Vein endothelial cell (primary cell): ENCODE measurements around the gene GSKIP. TPM values are rescaled to one million over a fixed set of nuclear protein-coding genes. Genes with fewer than 3 reads are reported as not detected.

Experiments
- small RNA-seq: library from RNA; depleted of rRNA; stranded (forward); fragments of <200 nt; gene quantifications from one replicate; pipeline ENCODE3, GENCODE V24; 2012
- total RNA-seq: library from RNA; depleted of rRNA; stranded (reverse); fragments of >200 nt; gene quantifications from 2 replicates; pipeline ENCODE4 v1.2.3, GENCODE V29; 2012

The GSKIP gene
- total RNA-seq: 24.8 and 40.3 TPM in 2 replicates

GRCh38 chr14:96362965-96363750 is at the start of gene GSKIP, which contains the start of gene ATG2B:
Gene GSKIP, plus strand, starts transcription at chr14:96363526. Its CDS starts 18,722 bp downstream, at chr14:96382248.
Gene ATG2B, minus strand, starts transcription at chr14:96363341. Its CDS starts 365 bp downstream, at chr14:96362976.

Small RNAs within 50 kb of the gene (small RNA-seq; reads per million reads assigned to genes)
- 3.8 reads per million, percentile 90 among the genes with 10 or more reads in this experiment for gene RNU2-33P

Other genes starting within 250 kb of the GSKIP start
- gene BDKRB2, start 158.7 kb upstream of the GSKIP start, total RNA-seq: under 0.01 and 0.38 TPM in 2 replicates
- not detected in 2 replicates for gene BDKRB1, start 107.3 kb upstream of the GSKIP start, total RNA-seq
- 20.9 and 27.6 TPM in 2 replicates for gene ATG2B, start 185 bp upstream of the GSKIP start, total RNA-seq
- gene AK7, start 28.6 kb downstream of the GSKIP start, total RNA-seq: 0.33 and 0.96 TPM in 2 replicates
- gene PAPOLA, start 138.9 kb downstream of the GSKIP start, total RNA-seq: 119 and 131 TPM in 2 replicates